ENCODE results near the gene HERPUD1.

DNA sequence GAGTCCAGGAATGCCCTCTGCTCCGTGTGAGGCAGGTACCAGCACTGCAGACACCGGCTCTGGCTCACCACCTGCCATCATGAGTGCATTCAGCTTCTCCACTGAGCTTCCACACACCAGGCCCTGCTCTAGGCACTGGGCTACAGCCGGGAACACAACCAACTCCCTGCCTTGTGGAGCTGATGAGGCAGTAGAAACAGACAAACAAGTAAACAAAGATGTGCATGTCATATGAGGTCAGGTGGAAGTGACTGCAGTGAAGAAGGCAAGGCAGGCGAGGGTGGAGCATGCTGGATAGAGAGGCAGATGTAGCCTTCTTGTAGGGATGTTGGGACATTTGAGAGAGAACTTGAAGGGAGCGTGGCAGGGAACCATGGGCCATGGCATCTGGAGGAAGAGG lies 62.4 kb downstream of the HERPUD1 start:
- TF ChIP-seq, protein P1, sequence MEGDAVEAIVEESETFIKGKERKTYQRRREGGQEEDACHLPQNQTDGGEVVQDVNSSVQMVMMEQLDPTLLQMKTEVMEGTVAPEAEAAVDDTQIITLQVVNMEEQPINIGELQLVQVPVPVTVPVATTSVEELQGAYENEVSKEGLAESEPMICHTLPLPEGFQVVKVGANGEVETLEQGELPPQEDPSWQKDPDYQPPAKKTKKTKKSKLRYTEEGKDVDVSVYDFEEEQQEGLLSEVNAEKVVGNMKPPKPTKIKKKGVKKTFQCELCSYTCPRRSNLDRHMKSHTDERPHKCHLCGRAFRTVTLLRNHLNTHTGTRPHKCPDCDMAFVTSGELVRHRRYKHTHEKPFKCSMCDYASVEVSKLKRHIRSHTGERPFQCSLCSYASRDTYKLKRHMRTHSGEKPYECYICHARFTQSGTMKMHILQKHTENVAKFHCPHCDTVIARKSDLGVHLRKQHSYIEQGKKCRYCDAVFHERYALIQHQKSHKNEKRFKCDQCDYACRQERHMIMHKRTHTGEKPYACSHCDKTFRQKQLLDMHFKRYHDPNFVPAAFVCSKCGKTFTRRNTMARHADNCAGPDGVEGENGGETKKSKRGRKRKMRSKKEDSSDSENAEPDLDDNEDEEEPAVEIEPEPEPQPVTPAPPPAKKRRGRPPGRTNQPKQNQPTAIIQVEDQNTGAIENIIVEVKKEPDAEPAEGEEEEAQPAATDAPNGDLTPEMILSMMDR (IDR thresholded peaks at IDR 0.05) = no peak
- no peak for TF ChIP-seq POLR2A (IDR thresholded peaks at IDR 0.05)

Data from adrenal gland (tissue), 5 donors.